ENCODE results near the gene RNF34. TPM values are rescaled to one million over a fixed set of nuclear protein-coding genes. Genes with fewer than 3 reads are reported as not detected.

The RNF34 gene
- total RNA-seq, 6 donors from 2014 or later: 22.1 to 48.2 (median 32.4) TPM

- Histone ChIP-seq H3K27ac (no peak overlapping the region), H3K4me3 (no peak overlapping the region), H3K4me1 (no peaks in the 10 kb centered on the region), H3K27me3 (no peaks in the 10 kb centered on the region), H3K9me3 (no peaks in the 10 kb centered on the region), H3K36me3 (peaks cover 21 to 97% (median 44%) of the 10 kb centered on the region in 4 donors)
- no peak for TF ChIP-seq CTCF (IDR thresholded peaks at IDR 0.05)
- no peak for TF ChIP-seq POLR2AphosphoS5 (IDR thresholded peaks at IDR 0.05)
- no peak for TF ChIP-seq POLR2A (IDR thresholded peaks at IDR 0.05)
- no peak for TF ChIP-seq EP300 (IDR thresholded peaks at IDR 0.05)
- DNase-seq (peak in 1 of 2 donors; percentile 36), ATAC-seq (ENCODE audit: low FRiP score in 2 of 2) (no peak)
- WGBS, 2 donors: 93 to 95% methylated on average over 9 to 14 of the region's 14 CpGs
Measured at GRCh38 chr12:121423253-121423652, 23.3 kb downstream of the RNF34 start.

- no peak for ATAC-seq (ENCODE audit: low FRiP score in 2 of 2)
- TF ChIP-seq EP300 (IDR thresholded peaks at IDR 0.05) (no peak), POLR2A (IDR thresholded peaks at IDR 0.05) (no peak), CTCF (IDR thresholded peaks at IDR 0.05) (no peak), POLR2AphosphoS5 (IDR thresholded peaks at IDR 0.05) (no peak)
- no peak overlapping the region for H3K4me3 ChIP-seq
- H3K9me3 ChIP-seq: no peaks in the 10 kb centered on the region
- DNase-seq: no peak
- H3K4me1 ChIP-seq: no peaks in the 10 kb centered on the region
- H3K27ac ChIP-seq: no peak overlapping the region
- H3K36me3 ChIP-seq: peaks cover 24 to 97% (median 51%) of the 10 kb centered on the region in 4 donors
- H3K27me3 ChIP-seq: no peaks in the 10 kb centered on the region
- WGBS, 2 donors: 91 to 92% methylated on average over 13 of the region's 13 CpGs
Measured at GRCh38 chr12:121423682-121424623, 24.0 kb downstream of the RNF34 start.

GRCh38 chr12:121424624-121424975, 24.7 kb downstream of the RNF34 start:
- Histone ChIP-seq H3K4me3 (no peak overlapping the region), H3K4me1 (no peaks in the 10 kb centered on the region), H3K36me3 (peaks cover 21 to 97% (median 51%) of the 10 kb centered on the region in 4 donors), H3K27ac (no peak overlapping the region), H3K9me3 (no peaks in the 10 kb centered on the region), H3K27me3 (no peaks in the 10 kb centered on the region)
- TF ChIP-seq CTCF (IDR thresholded peaks at IDR 0.05): no peak
- TF ChIP-seq POLR2A (IDR thresholded peaks at IDR 0.05): no peak
- TF ChIP-seq EP300 (IDR thresholded peaks at IDR 0.05): no peak
- no peak for TF ChIP-seq POLR2AphosphoS5 (IDR thresholded peaks at IDR 0.05)
- 95 to 100% methylated on average over 1 of the region's 1 CpG for WGBS, 2 donors
- no peak for ATAC-seq (ENCODE audit: low FRiP score in 2 of 2)
- no peak for DNase-seq

GRCh38 chr12:121427556-121428050, 27.7 kb downstream of the RNF34 start:
- Histone ChIP-seq H3K9me3 (no peaks in the 10 kb centered on the region), H3K4me3 (no peak overlapping the region), H3K4me1 (no peaks in the 10 kb centered on the region), H3K36me3 (peaks cover 26 to 96% (median 56%) of the 10 kb centered on the region in 4 donors), H3K27me3 (no peaks in the 10 kb centered on the region), H3K27ac (no peak overlapping the region)
- no peak for ATAC-seq (ENCODE audit: low FRiP score in 2 of 2)
- 78 to 79% methylated on average over 2 of the region's 2 CpGs for WGBS, 2 donors
- DNase-seq: no peak
- TF ChIP-seq EP300 (IDR thresholded peaks at IDR 0.05) (no peak), POLR2AphosphoS5 (IDR thresholded peaks at IDR 0.05) (no peak), POLR2A (IDR thresholded peaks at IDR 0.05) (no peak), CTCF (IDR thresholded peaks at IDR 0.05) (no peak)
